Placental pericyte (primary cell): Measurements from ENCODE around the gene ELAC1. TPM values are rescaled to one million over a fixed set of nuclear protein-coding genes. Genes with fewer than 3 reads are reported as not detected.

Experiments used
- small RNA-seq: library from RNA; depleted of rRNA; stranded (forward); fragments of <200 nt; gene quantifications from one replicate; pipeline ENCODE3, GENCODE V24; 2012; ENCODE audit warnings: low replicate concordance
- total RNA-seq: library from RNA; depleted of rRNA; stranded (reverse); fragments of >200 nt; gene quantifications from 2 replicates; pipeline ENCODE4 v1.2.3, GENCODE V29; 2012

The ELAC1 gene
- 4.2 and 8.7 TPM in 2 replicates for total RNA-seq

DNA sequence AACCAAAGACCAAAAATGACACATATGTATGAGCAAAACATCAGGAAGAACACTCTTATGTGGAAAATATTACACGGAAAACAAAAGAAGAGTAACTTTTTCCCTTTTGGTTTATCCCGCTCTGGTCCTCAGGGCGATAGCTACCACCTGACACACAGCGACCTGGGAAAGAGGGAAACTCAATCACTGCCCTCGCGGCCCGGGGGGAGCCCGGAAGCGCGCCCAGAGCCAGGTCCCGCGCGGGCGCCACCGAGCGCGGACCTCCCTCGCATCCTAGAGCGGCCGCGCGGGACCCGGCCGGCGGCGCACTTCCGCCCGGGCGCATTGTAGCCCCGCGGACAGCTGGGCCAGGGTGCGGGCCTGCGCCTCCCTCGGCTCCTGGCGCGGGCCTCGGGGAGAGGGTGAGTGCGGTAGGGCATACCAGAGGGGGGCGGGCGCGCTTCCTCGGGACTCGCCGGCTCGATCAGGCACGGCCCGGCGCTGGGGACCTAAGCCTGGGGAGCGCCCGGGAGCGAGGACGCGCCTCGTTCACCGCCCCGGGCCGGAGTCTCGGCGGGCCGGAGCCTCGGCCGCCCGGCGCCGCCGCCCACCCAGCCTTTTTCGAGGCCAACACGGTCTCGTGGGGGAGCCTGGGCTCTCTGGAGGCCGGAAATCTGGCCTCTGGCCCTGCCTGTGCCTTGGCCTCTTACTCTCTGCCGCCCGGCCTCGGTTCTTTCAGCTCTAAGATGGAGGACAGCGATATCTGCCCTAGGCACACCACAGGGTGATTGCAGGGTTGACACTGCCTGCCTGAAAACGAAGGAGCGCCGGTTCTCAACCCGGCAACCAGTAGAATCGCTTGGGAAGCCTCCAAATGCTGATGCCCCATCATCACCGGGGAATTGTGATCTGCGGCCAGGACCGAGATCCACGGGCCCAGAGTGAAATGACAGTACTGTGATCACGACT is at the start of gene ELAC1:
ELAC1 (plus strand) TSS at position 327 of the 948 bp plus-strand sequence. CDS start 6,365 bp downstream, outside the sequence.

GRCh38 chr18:51029694-51030536 is 62.1 kb downstream of the ELAC1 start, which contains the start of gene SMAD4:
SMAD4 (plus strand) TSS chr18:51030213; CDS start chr18:51047047, 16,834 bp downstream.

Small RNA genes within 50 kb of the gene (small RNA-seq; reads per million reads assigned to genes)
- not detected for gene RF00019

Other genes starting within 250 kb of the ELAC1 start
- gene MRO, start 148.0 kb upstream of the ELAC1 start, total RNA-seq = not detected in 2 replicates
- 51.8 and 57.3 TPM in 2 replicates for gene ME2, start 88.9 kb upstream of the ELAC1 start, total RNA-seq
- gene SMAD4, start 62.2 kb downstream of the ELAC1 start, total RNA-seq = 126 and 168 TPM in 2 replicates
- 59.3 and 63.0 TPM in 2 replicates for gene MEX3C, start 229.6 kb downstream of the ELAC1 start, total RNA-seq